Chondrocyte (in vitro differentiated cells): ENCODE measurements around the gene LEFTY2. TPM values are rescaled to one million over a fixed set of nuclear protein-coding genes. Genes with fewer than 3 reads are reported as not detected.
"Not testable (repeated sequence)": the region's sequence is repeated elsewhere in the genome, so short reads cannot be mapped to it uniquely, and the experiment has no call there.

Experiments used
- DNase-seq: peaks from one replicate; pipeline ENCODE4 v3.0.0; 2021; ENCODE audit warnings: mixed read lengths, low spot score
- H3K27ac Mint-ChIP-seq: one replicate; pipeline ENCODE4 v1.8.0; 2021; ENCODE audit warnings: mild to moderate bottlenecking, moderate library complexity, mixed read lengths; ENCODE audit not compliant: unreplicated experiment
- H3K27me3 Mint-ChIP-seq: 2 replicates; pipeline ENCODE4 v1.8.0; 2021; ENCODE audit warnings: low read depth, mixed read lengths
- H3K36me3 Mint-ChIP-seq: 2 replicates; pipeline ENCODE4 v1.8.0; 2021; ENCODE audit warnings: low read depth, mixed read lengths
- H3K4me1 Mint-ChIP-seq: 2 replicates; pipeline ENCODE4 v1.8.0; 2021; ENCODE audit warnings: low read depth, mild to moderate bottlenecking, mixed read lengths
- H3K4me3 Mint-ChIP-seq: one replicate; pipeline ENCODE4 v1.8.0; 2021; ENCODE audit warnings: mild to moderate bottlenecking, moderate library complexity, mixed read lengths; ENCODE audit not compliant: unreplicated experiment
- H3K9me3 Mint-ChIP-seq: 2 replicates; pipeline ENCODE4 v1.8.0; 2021; ENCODE audit warnings: low read depth, mixed read lengths
- CTCF ChIP-seq: fragments of 200-600 bp; sonication (generic); IDR thresholded peaks from 2 replicates; pipeline ENCODE4 v1.5.0; 2021; ENCODE audit warnings: antibody characterized with exemption, mild to moderate bottlenecking, moderate library complexity
- total RNA-seq: library from RNA; stranded (reverse); gene quantifications from 3 replicates; pipeline ENCODE4 v1.2.1, GENCODE V29; 2021

LEFTY2 gene
- total RNA-seq, 1 donor from 2014 or later: 39.6 TPM

- TF ChIP-seq CTCF: no peak
- DNase-seq: no peak
- H3K27ac Mint-ChIP-seq: no peak overlapping the region
- peaks cover 6% of the 10 kb centered on the region for H3K4me1 Mint-ChIP-seq
- no peak overlapping the region for H3K4me3 Mint-ChIP-seq
- no peaks in the 10 kb centered on the region for H3K36me3 Mint-ChIP-seq
- no peaks in the 10 kb centered on the region for H3K27me3 Mint-ChIP-seq
- no peaks in the 10 kb centered on the region for H3K9me3 Mint-ChIP-seq
Measured at GRCh38 chr1:225931270-225932136, 9.5 kb downstream of the LEFTY2 start.

GRCh38 chr1:225930566-225930965 is 10.5 kb downstream of the LEFTY2 start:
- H3K27ac Mint-ChIP-seq: no peak overlapping the region
- H3K36me3 Mint-ChIP-seq: no peaks in the 10 kb centered on the region
- no peak for DNase-seq
- no peaks in the 10 kb centered on the region for H3K27me3 Mint-ChIP-seq
- no peak for TF ChIP-seq CTCF
- peaks cover 4% of the 10 kb centered on the region for H3K4me1 Mint-ChIP-seq
- H3K9me3 Mint-ChIP-seq: no peaks in the 10 kb centered on the region
- no peak overlapping the region for H3K4me3 Mint-ChIP-seq

GRCh38 chr1:225929462-225929861 is 11.6 kb downstream of the LEFTY2 start:
- H3K27me3 Mint-ChIP-seq, H3K27ac Mint-ChIP-seq, H3K9me3 Mint-ChIP-seq, H3K36me3 Mint-ChIP-seq, H3K4me1 Mint-ChIP-seq, H3K4me3 Mint-ChIP-seq, DNase-seq: not testable (repeated sequence)

GRCh38 chr1:225928186-225929175 is 12.5 kb downstream of the LEFTY2 start:
- Mint-ChIP-seq H3K27ac (no peak overlapping the region), H3K4me1 (peaks cover 8% of the 10 kb centered on the region), H3K4me3 (no peak overlapping the region), H3K36me3 (no peaks in the 10 kb centered on the region), H3K9me3 (no peaks in the 10 kb centered on the region), H3K27me3 (no peaks in the 10 kb centered on the region)
- no peak for DNase-seq
- no peak for TF ChIP-seq CTCF

- Mint-ChIP-seq H3K4me1 (peaks cover 20% of the 10 kb centered on the region), H3K4me3 (no peak overlapping the region), H3K36me3 (no peaks in the 10 kb centered on the region), H3K27ac (no peak overlapping the region), H3K27me3 (no peaks in the 10 kb centered on the region), H3K9me3 (no peaks in the 10 kb centered on the region)
- no peak for DNase-seq
- no peak for TF ChIP-seq CTCF
Measured at GRCh38 chr1:225926551-225927113, 14.4 kb downstream of the LEFTY2 start.
